GM18907 (cell line): ENCODE results near the gene LGALS3BP.
"Not testable (repeated sequence)": the region's sequence is repeated elsewhere in the genome, so short reads cannot be mapped to it uniquely, and the experiment has no call there.

Source experiments
- ATAC-seq: cut with Tn5 transposase; IDR thresholded peaks from one replicate; pipeline ENCODE4 v1.9.1; 2021; ENCODE audit warnings: mild to moderate bottlenecking, moderate library complexity; ENCODE audit not compliant: unreplicated experiment

LGALS3BP gene, protein sequence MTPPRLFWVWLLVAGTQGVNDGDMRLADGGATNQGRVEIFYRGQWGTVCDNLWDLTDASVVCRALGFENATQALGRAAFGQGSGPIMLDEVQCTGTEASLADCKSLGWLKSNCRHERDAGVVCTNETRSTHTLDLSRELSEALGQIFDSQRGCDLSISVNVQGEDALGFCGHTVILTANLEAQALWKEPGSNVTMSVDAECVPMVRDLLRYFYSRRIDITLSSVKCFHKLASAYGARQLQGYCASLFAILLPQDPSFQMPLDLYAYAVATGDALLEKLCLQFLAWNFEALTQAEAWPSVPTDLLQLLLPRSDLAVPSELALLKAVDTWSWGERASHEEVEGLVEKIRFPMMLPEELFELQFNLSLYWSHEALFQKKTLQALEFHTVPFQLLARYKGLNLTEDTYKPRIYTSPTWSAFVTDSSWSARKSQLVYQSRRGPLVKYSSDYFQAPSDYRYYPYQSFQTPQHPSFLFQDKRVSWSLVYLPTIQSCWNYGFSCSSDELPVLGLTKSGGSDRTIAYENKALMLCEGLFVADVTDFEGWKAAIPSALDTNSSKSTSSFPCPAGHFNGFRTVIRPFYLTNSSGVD

GRCh38 chr17:78979780-78980623 lies at the start of gene LGALS3BP:
Gene LGALS3BP (minus strand): TSS chr17:78979923. CDS start chr17:78977191, 2,732 bp downstream.
- ATAC-seq = no peak

- ATAC-seq = no peak
Measured at GRCh38 chr17:79028496-79029326, 49.0 kb upstream of the LGALS3BP start.

DNA sequence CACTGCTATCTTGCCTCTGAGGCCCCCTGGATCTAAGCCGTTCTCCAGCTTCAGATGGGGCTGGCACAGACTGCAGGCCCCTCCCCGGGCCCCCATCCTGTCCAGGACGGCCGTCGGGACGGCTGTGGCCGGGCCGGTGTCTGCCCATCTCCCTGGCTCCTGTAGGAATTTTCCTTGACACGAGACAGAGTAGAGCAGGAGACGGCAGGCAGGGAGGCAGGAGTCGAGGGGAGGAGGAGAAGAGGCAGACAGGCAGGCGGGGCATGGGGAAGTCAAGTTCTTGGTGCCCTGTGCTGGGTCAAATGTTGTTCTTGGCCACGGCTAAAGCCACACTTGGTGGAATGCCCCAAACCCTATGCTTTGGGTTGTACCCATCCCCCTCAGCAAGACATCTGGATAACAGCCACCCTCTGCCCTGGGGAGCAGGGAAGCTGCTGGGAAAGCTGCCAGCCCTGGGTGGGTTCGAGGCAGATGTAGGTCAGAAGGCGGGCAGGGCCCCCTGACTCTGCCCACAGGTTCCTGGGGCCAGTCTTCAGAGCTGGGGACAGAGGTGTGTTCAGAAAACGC lies 48.3 kb upstream of the LGALS3BP start:
- ATAC-seq = no peak

DNA sequence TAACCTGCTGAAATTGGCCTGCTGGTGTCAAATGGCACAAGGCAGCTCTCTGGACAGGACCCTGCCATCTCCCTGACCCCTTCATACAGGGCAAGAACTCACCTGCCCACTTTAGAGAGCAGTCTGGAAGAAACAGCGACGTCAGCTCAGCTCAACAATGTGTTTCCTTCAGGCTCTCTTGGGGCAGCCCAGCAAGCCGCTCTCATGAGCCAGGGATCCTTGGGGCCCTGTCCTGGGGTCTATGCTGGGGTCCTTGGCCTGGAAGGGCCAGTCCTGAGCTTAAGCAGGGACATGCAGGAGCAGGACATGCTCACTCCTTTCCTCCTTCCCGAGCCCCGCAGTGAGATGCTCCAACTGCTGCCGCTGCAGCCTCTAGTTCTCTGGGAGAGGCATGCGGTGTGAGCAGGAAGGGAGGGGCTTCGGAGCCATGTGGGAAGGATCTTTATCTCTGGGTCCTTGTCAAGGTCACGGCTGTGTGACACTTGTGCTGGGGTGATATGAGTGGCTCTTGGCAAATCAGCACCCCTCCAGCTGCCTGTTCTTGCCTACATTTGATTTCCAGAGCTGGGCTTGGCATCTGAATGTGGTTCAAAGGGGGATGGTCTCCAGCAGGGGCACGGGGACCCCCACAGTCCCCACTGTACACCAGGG lies 47.7 kb upstream of the LGALS3BP start:
- ATAC-seq = no peak

DNA sequence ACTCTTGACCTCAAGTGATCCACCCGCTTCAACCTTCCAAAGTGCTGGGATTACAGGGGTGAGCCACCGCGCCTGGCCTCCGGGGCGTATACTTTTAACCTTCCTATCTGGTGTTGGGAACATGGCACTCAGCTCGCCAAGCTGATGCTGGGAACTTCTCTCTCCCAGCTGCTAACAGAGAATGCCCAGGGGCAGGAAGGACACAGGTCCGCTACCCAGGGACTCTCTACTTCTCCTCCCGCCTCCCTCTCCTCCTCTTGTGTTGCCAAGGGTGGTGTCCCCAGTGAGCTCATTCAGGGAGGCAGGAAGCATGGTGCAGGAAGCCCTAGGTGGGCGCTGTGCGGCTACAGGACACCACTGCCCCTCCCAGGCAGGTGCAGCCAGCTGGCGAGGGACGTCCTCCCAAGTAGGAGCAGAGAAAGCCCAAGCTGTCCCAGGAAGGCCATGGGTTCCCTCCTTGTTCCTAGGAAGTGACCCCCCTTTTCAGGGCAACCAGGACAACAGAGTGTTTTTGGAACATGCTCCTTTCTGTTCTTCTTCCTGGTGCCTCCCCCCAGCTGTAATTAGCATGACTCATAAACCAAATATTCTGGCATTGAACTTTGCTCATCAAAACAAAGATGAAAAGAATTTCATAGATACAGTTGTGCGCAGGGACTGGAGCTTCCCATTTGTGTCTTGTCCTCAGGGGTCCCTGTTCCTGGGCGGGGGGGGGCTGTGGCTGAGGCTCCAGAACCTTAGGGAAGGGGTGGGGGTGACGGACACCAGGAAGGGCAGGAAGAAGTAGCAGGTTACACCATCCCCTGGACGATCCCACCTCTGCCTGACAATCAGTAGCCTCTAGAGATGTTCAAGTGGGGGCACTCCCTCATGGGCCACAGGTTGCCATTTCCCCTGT lies 46.9 kb upstream of the LGALS3BP start:
- ATAC-seq = no peak

GRCh38 chr17:79024901-79025737 lies 45.4 kb upstream of the LGALS3BP start:
- ATAC-seq = no peak

DNA sequence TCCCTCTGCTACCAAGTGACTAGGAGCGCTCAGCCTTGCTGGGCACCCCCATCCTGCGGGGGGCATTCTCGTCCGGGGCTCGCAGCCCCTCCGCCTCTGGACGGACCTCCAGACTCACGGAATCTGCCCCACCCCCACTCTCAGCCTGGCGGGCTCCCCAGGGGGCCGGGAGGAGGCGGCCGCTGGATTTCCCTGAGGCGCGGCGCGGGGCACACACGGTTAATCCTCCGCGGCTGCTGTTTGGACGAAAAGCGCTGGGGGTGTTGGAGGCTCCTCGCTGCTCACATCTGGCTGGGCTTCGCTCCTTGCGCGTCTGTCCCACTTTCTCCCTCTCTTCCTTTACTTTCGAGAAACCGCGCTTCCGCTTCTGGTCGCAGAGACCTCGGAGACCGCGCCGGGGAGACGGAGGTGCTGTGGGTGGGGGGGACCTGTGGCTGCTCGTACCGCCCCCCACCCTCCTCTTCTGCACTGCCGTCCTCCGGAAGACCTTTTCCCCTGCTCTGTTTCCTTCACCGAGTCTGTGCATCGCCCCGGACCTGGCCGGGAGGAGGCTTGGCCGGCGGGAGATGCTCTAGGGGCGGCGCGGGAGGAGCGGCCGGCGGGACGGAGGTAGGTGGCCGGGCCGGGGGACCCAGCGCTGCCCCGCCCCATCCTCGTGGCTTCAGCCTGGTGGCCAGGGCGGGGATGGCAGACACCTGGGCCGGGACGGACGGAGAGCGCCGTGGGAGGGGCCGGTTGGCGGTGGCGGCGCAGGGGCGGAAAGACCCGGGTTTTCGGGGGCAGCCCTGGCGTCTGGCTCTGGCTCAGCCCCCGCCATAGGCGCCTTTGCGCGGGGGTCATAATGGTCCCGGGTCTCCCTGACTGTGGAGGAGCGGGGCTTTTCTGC lies 44.4 kb upstream of the LGALS3BP start, which contains the start of gene C1QTNF1:
Gene C1QTNF1, plus strand, starts transcription at position 284 of the 886 bp plus-strand sequence. CDS start 19,800 bp downstream, outside the sequence.
- no peak for ATAC-seq

DNA sequence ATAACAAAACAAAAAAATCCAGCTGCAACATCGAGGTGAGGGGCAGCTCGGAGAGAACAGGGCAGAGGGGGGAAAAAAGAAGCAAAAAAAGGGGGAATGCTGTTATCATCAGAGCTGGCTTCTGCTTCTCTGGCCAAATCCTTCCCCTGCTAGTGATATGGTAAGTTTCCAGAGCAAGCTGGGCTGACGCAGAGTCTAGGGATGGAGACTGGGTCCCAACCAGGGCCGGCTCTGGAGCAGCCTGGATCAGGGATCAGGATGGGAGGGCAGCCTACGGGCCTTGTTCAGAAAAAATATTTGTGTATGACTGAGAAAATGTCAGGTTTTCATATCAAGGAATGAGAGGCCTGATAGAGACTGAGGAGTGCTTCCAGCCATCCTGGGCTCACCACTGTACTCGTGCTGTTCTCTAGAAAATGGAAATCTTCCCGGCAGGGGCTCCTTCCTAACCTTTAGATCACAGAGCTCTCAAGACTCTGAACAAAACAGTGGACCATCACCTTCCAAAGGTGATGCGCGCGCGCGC lies 43.5 kb upstream of the LGALS3BP start:
- no peak for ATAC-seq

- ATAC-seq = no peak
Measured at GRCh38 chr17:79022507-79022991, 42.8 kb upstream of the LGALS3BP start.

DNA sequence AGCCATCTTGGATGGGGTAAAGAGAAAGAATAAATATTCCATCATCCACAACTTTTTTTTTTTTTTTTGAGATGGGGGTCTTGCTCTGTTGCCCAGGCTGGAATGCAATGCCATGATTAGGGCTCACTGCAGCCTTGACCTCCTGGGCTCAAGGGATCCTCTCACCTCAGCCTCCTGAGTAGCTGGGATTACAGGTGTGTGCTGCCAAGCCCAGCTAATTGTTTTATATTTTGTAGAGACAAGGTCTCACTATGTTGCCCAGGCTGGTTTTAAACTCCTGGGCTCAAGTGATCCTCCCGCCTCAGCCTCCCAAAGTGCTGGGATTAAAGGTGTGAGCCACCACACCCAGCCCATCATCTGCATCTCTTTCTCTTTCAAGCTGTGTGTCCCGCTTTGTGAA lies 42.2 kb upstream of the LGALS3BP start:
- not testable (repeated sequence) for ATAC-seq

GRCh38 chr17:79020631-79021301 lies 41.0 kb upstream of the LGALS3BP start:
- no peak for ATAC-seq

DNA sequence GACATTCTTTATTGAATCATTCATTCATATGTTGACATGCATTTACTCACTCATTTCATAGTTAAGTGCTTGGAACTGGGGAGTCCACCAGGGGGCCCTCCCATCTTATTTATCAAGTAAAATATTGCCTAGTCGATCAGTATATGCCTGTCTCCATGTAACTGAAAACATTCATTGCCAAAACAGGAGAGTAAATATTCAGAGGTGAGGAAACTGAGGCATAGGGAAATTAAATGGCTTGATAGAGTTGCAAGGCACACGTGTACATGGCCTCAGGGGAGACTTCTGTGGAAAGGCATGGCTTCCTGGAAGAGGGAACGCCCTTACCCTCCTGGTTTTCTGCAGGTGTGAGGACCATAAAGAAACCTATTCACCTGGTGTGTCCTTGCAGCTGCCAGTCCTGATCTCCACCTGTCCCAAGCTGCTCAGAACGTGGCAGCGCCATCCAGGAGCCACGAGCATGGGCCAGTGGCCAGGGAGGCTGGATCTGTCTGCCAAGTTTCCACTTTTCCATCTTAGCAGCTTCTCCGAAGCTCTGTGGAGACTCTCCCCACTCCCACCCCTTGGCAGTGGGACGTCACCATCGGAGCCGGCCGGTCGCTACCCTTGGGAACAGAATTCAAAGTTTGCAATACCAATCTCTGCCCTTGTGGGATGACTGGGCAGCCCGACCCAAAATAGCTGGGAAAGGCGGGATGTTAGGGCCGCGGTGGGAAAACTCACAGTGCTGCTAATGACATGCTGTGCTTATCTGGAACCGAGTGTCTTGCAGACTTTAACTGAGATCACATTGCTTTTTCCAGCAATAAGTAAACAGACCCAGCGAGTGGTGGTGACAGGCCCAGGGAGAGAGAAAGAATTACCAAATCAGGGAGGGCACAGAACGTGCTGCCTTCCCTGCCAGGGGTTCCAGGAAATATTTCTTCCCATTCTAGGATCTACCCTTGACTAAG lies 40.2 kb upstream of the LGALS3BP start:
- no peak for ATAC-seq

GRCh38 chr17:79019261-79019631 lies 39.5 kb upstream of the LGALS3BP start:
- no peak for ATAC-seq

GRCh38 chr17:79018370-79018695 lies 38.6 kb upstream of the LGALS3BP start:
- no peak for ATAC-seq
